WI38 (cell line): ENCODE measurements around the gene UMAD1.
A peak's percentile ranks its signal among the peaks of the same experiment; 100 is the strongest.

ENCODE experiments used
- H3K4me3 ChIP-seq: 2 replicates; pipeline ENCODE4 v1.5.1; 2011; ENCODE audit warnings: low read depth, mild to moderate bottlenecking, control low read depth, low read length
- CTCF ChIP-seq: IDR thresholded peaks from 2 replicates; pipeline ENCODE4 v1.5.1; 2012; ENCODE audit warnings: low read depth, mild to moderate bottlenecking, control low read depth, low read length

Gene UMAD1

GRCh38 chr7:7639421-7639820 lies 1.1 kb upstream of the UMAD1 start:
- no peak for TF ChIP-seq CTCF
- peak overlapping the region; percentile 96 for H3K4me3 ChIP-seq

GRCh38 chr7:7639847-7640220 lies 718 bp upstream of the UMAD1 start:
- TF ChIP-seq CTCF, result no peak
- peak overlapping the region; percentile 96 for H3K4me3 ChIP-seq

GRCh38 chr7:7641129-7641663 lies 644 bp downstream of the UMAD1 start:
- H3K4me3 ChIP-seq, result peak overlapping the region; percentile 96
- no peak for TF ChIP-seq CTCF

GRCh38 chr7:7642081-7642480 lies 1.5 kb downstream of the UMAD1 start:
- TF ChIP-seq CTCF, result no peak
- no peak overlapping the region for H3K4me3 ChIP-seq

GRCh38 chr7:7647495-7648036 lies 7.0 kb downstream of the UMAD1 start:
- TF ChIP-seq CTCF, result no peak
- H3K4me3 ChIP-seq, result no peak overlapping the region

- H3K4me3 ChIP-seq, result no peak overlapping the region
- no peak for TF ChIP-seq CTCF
Measured at GRCh38 chr7:7650682-7651206, 10.2 kb downstream of the UMAD1 start.

- no peak for TF ChIP-seq CTCF
- H3K4me3 ChIP-seq, result no peak overlapping the region
Measured at GRCh38 chr7:7651479-7651878, 10.9 kb downstream of the UMAD1 start.
